ENCODE results near the gene ATG10.

The ATG10 gene

GRCh38 chr5:82287625-82288024, 315.8 kb downstream of the ATG10 start:
- no peaks in the 10 kb centered on the region for H3K27me3 ChIP-seq (ENCODE audit: low read depth)
- H3K9me3 ChIP-seq: no peaks in the 10 kb centered on the region
- no peaks in the 10 kb centered on the region for H3K36me3 ChIP-seq (replicated peaks)
- no peak for DNase-seq (ENCODE audit: low spot score in 2 of 2)
- in situ Hi-C loops (cut with MboI; ENCODE audit: low sequenced_read_pairs): no loop called here
- H3K4me1 ChIP-seq: peaks cover 19% of the 10 kb centered on the region
- no peak overlapping the region for H3K4me3 ChIP-seq

DNA sequence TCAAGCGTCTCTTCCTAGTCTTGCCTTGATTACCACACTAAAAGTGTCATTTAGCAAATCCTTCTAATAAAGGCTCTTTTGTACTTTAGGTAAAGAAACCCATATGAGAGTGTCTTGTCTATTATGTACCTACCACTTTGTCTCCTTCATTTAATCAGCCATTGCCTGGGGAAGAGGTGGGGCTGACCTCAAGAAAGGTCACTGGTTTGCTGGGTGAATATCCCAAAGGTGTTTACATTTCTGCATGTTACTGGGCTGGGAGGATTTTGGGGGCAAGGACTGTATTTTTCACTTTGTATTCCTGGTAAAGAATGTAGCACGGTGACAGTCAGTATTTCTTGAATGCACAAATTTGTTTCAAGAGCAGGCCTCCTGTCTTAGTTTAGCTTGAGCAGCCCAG, 318.2 kb downstream of the ATG10 start:
- DNase-seq (ENCODE audit: low spot score in 2 of 2): peak; percentile 58 to 76
- Histone ChIP-seq H3K27me3 (ENCODE audit: low read depth) (no peaks in the 10 kb centered on the region), H3K4me3 (no peak overlapping the region), H3K4me1 (peaks cover 35% of the 10 kb centered on the region), H3K9me3 (no peaks in the 10 kb centered on the region), H3K36me3 (replicated peaks) (no peaks in the 10 kb centered on the region)
- in situ Hi-C loops (cut with MboI; ENCODE audit: low sequenced_read_pairs): no loop called here

DNA sequence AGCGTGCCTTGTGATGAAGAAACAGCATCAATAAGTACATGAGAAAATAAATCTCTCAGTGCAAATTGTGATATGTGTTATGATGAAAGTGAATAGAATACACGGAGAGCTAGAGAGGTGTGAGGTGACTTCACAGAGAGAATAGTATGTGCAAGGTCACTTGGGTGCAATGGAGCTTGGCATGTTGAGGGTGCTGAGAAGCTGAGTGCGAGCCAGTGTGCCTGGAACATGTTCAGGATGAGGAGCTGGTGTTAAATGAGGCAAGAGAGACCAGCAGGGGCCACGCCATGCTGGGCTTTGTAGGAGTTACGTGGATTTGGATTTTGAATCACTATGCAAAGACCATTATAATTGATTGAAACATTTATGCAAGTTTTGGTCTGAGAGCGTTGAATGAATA, 319.1 kb downstream of the ATG10 start:
- H3K4me1 ChIP-seq: peaks cover 44% of the 10 kb centered on the region
- no peak overlapping the region for H3K4me3 ChIP-seq
- H3K9me3 ChIP-seq: no peaks in the 10 kb centered on the region
- DNase-seq (ENCODE audit: low spot score in 2 of 2): no peak
- in situ Hi-C loops (cut with MboI; ENCODE audit: low sequenced_read_pairs): no loop called here
- H3K36me3 ChIP-seq (replicated peaks): no peaks in the 10 kb centered on the region
- H3K27me3 ChIP-seq (ENCODE audit: low read depth): no peaks in the 10 kb centered on the region

DNA sequence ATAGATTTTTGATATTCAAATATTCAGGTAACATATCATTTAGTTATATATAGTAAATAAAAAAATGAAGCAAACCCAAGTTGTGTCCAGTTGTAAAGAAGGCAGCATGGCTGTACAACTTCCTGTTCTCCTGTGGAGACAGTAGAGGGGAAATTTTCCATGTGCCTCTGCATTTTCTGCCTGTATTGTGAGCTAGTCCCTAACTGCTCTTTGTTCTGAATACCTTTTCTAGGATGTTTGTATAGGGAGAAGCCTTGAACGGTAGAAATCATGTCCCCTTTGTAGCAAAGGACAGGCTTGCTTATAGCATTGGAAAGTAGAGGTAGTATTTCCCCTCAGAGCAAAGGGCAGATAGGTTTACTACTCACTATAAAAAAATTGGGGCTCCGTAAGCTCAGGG, 319.6 kb downstream of the ATG10 start:
- Histone ChIP-seq H3K27me3 (ENCODE audit: low read depth) (no peaks in the 10 kb centered on the region), H3K4me1 (peaks cover 48% of the 10 kb centered on the region), H3K36me3 (replicated peaks) (no peaks in the 10 kb centered on the region), H3K9me3 (no peaks in the 10 kb centered on the region), H3K4me3 (no peak overlapping the region)
- no peak for DNase-seq (ENCODE audit: low spot score in 2 of 2)
- in situ Hi-C loops (cut with MboI; ENCODE audit: low sequenced_read_pairs): no loop called here

- H3K27me3 ChIP-seq (ENCODE audit: low read depth): no peaks in the 10 kb centered on the region
- H3K4me1 ChIP-seq: peaks cover 42% of the 10 kb centered on the region
- in situ Hi-C loops (cut with MboI; ENCODE audit: low sequenced_read_pairs): no loop called here
- no peak overlapping the region for H3K4me3 ChIP-seq
- H3K36me3 ChIP-seq (replicated peaks): no peaks in the 10 kb centered on the region
- no peaks in the 10 kb centered on the region for H3K9me3 ChIP-seq
- DNase-seq (ENCODE audit: low spot score in 2 of 2): peak; percentile 39 to 54
These were observed 323.3 kb downstream of the ATG10 start for GRCh38 chr5:82295144-82295543.

GRCh38 chr5:82295959-82296531, 324.2 kb downstream of the ATG10 start:
- H3K4me1 ChIP-seq: peaks cover 36% of the 10 kb centered on the region
- H3K36me3 ChIP-seq (replicated peaks): no peaks in the 10 kb centered on the region
- no peaks in the 10 kb centered on the region for H3K27me3 ChIP-seq (ENCODE audit: low read depth)
- no peaks in the 10 kb centered on the region for H3K9me3 ChIP-seq
- no peak overlapping the region for H3K4me3 ChIP-seq
- in situ Hi-C loops (cut with MboI; ENCODE audit: low sequenced_read_pairs): no loop called here
- no peak for DNase-seq (ENCODE audit: low spot score in 2 of 2)

DNA sequence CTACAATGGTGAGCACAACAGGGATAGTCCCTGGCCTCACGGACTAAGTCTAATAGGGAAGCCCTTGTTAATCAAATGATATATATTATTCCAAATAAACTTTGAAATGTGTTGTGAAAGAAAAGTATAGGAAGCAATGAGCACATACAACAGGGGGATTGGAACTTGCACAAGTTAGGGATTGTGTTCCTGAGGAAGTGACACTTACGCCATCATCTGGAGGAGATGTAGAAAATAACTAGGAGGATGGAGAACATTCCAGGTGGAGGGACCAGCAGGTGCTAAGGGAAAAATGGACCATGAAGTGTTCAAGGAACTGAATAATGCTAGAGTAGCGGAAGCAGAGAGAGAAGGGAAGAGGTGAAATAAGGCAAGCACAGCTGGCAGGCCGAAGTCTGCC, 325.1 kb downstream of the ATG10 start:
- peaks cover 32% of the 10 kb centered on the region for H3K4me1 ChIP-seq
- DNase-seq (ENCODE audit: low spot score in 2 of 2): no peak
- no peak overlapping the region for H3K4me3 ChIP-seq
- no peaks in the 10 kb centered on the region for H3K9me3 ChIP-seq
- no peaks in the 10 kb centered on the region for H3K27me3 ChIP-seq (ENCODE audit: low read depth)
- in situ Hi-C loops (cut with MboI; ENCODE audit: low sequenced_read_pairs): no loop called here
- H3K36me3 ChIP-seq (replicated peaks): no peaks in the 10 kb centered on the region

- in situ Hi-C loops (cut with MboI; ENCODE audit: low sequenced_read_pairs): no loop called here
- H3K4me1 ChIP-seq: peaks cover 32% of the 10 kb centered on the region
- H3K9me3 ChIP-seq: no peaks in the 10 kb centered on the region
- no peak overlapping the region for H3K4me3 ChIP-seq
- DNase-seq (ENCODE audit: low spot score in 2 of 2): no peak
- no peaks in the 10 kb centered on the region for H3K27me3 ChIP-seq (ENCODE audit: low read depth)
- H3K36me3 ChIP-seq (replicated peaks): no peaks in the 10 kb centered on the region
These were observed 325.9 kb downstream of the ATG10 start for GRCh38 chr5:82297711-82298110.

- peaks cover 27% of the 10 kb centered on the region for H3K4me1 ChIP-seq
- H3K9me3 ChIP-seq: no peaks in the 10 kb centered on the region
- no peak for DNase-seq (ENCODE audit: low spot score in 2 of 2)
- no peak overlapping the region for H3K4me3 ChIP-seq
- H3K27me3 ChIP-seq (ENCODE audit: low read depth): no peaks in the 10 kb centered on the region
- H3K36me3 ChIP-seq (replicated peaks): no peaks in the 10 kb centered on the region
- in situ Hi-C loops (cut with MboI; ENCODE audit: low sequenced_read_pairs): no loop called here
These were observed 326.8 kb downstream of the ATG10 start for GRCh38 chr5:82298668-82299067.

GRCh38 chr5:82301190-82301589, 329.4 kb downstream of the ATG10 start:
- DNase-seq (ENCODE audit: low spot score in 2 of 2): no peak

More at GRCh38 chr5:82301190-82301589, 329.4 kb downstream of the ATG10 start:
- in situ Hi-C loops (cut with MboI; ENCODE audit: low sequenced_read_pairs): loop anchor here (25.0 kb wide), 1 partner anchor 1261 kb away; no protein-coding TSS in a partner anchor
- no peaks in the 10 kb centered on the region for H3K36me3 ChIP-seq (replicated peaks)
- H3K27me3 ChIP-seq (ENCODE audit: low read depth): no peaks in the 10 kb centered on the region
- H3K4me3 ChIP-seq: no peak overlapping the region
- H3K4me1 ChIP-seq: peaks cover 12% of the 10 kb centered on the region
- no peaks in the 10 kb centered on the region for H3K9me3 ChIP-seq
